ENCODE results near the gene B3GNT9.

Gene B3GNT9

GRCh38 chr16:67150833-67151396 is at the start of gene B3GNT9:
B3GNT9 (minus strand) TSS chr16:67150998; CDS start chr16:67150485, 513 bp downstream.
- peak; percentile 57 for DNase-seq

- DNase-seq, result no peak
These were observed 49.7 kb upstream of the B3GNT9 start for GRCh38 chr16:67200491-67200890.

- DNase-seq, result no peak
These were observed 49.0 kb upstream of the B3GNT9 start for GRCh38 chr16:67199808-67200198.

- DNase-seq, result no peak
These were observed 48.4 kb upstream of the B3GNT9 start, which contains the start of gene ELMO3 for GRCh38 chr16:67199011-67199807. ELMO3 (plus strand) TSS chr16:67199131; CDS start chr16:67199327, 196 bp downstream.

- DNase-seq, result no peak
These were observed 47.5 kb upstream of the B3GNT9 start for GRCh38 chr16:67198238-67198734.

GRCh38 chr16:67197704-67198103 is 46.9 kb upstream of the B3GNT9 start:
- no peak for DNase-seq

- no peak for DNase-seq
These were observed 46.1 kb upstream of the B3GNT9 start for GRCh38 chr16:67196881-67197280.

- no peak for DNase-seq
These were observed 44.9 kb upstream of the B3GNT9 start for GRCh38 chr16:67195676-67196075.

GRCh38 chr16:67194260-67194659 is 43.5 kb upstream of the B3GNT9 start:
- DNase-seq, result no peak

- DNase-seq, result no peak
These were observed 42.7 kb upstream of the B3GNT9 start for GRCh38 chr16:67193536-67193935.

GRCh38 chr16:67192781-67193361 is 42.1 kb upstream of the B3GNT9 start:
- DNase-seq, result no peak

- DNase-seq, result peak; percentile 88
These were observed 41.3 kb upstream of the B3GNT9 start, which contains the start of gene E2F4 for GRCh38 chr16:67191995-67192681. E2F4 (plus strand) TSS chr16:67192155; CDS start chr16:67192228, 73 bp downstream.

- DNase-seq, result no peak
These were observed 40.7 kb upstream of the B3GNT9 start for GRCh38 chr16:67191411-67191994.

- DNase-seq, result no peak
These were observed 39.9 kb upstream of the B3GNT9 start for GRCh38 chr16:67190448-67191399.

- DNase-seq, result no peak
These were observed 39.2 kb upstream of the B3GNT9 start, which contains the start of gene EXOC3L1 for GRCh38 chr16:67190041-67190440. EXOC3L1 (minus strand) TSS chr16:67190136; CDS start chr16:67189676, 460 bp downstream.

GRCh38 chr16:67188798-67189197 is 38.0 kb upstream of the B3GNT9 start:
- DNase-seq, result no peak

- no peak for DNase-seq
These were observed 37.5 kb upstream of the B3GNT9 start for GRCh38 chr16:67188323-67188722.

- DNase-seq, result peak; percentile 8
These were observed 36.5 kb upstream of the B3GNT9 start for GRCh38 chr16:67187175-67187890.

GRCh38 chr16:67186550-67186950 is 35.8 kb upstream of the B3GNT9 start:
- DNase-seq, result no peak

GRCh38 chr16:67185651-67186134 is 34.9 kb upstream of the B3GNT9 start:
- no peak for DNase-seq
